Retinal pigment epithelial cell (primary cell): ENCODE results near the gene AP5Z1.

Experiments
- DNase-seq: peaks from one replicate; pipeline ENCODE4 v3.0.0-alpha.2; 2010; ENCODE audit warnings: low read depth
- H3K4me3 ChIP-seq: 2 replicates; pipeline ENCODE4 v1.5.1; 2011; ENCODE audit warnings: mild to moderate bottlenecking, low read length, control low read depth, moderate library complexity
- TF ChIP-seq, protein P1 (sequence below): conservative IDR thresholded peaks from 2 replicates; pipeline ENCODE4 v1.5.1; 2011; ENCODE audit warnings: low read depth, low read length, control low read depth, inconsistent platforms

AP5Z1 gene

DNA sequence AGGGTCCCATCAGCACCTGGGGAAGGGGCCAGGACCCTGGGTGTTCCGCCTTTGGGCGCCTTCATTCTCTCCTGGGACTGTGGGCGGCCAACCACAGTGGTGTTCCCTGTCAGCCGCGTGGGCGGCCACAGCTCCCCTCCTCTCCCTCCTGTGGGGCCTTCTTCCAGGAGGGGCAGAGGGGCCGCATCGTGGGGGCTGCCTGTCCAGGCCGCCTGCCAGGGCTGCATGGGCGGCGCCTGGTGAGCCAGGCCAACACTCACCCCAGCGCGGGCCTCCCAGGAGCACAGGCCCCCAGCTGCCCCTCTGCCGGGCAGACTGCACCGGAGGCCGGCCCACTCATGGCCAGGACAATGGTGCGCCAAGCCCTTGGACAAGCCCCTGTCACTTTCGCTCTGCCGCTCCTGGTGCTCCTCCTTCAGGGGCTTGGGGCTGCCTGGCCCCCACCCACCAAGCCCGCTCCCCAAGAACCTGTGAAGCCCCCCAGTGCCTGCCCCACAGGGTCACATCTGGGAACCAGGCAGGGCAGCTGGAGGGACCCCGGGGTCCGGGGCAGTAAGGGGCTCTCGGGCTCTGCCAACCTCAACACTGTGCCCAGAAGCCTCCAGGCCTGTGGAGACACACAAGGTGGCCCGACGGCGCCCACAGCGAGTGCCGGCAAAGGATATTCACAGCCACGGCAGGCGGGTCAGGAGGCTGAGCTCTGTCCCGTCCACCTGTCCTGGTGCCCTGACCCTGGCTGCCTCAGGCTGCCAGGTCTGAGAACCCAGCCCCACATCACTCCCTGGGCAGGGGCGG is 42.8 kb downstream of the AP5Z1 start:
- TF ChIP-seq, protein P1, sequence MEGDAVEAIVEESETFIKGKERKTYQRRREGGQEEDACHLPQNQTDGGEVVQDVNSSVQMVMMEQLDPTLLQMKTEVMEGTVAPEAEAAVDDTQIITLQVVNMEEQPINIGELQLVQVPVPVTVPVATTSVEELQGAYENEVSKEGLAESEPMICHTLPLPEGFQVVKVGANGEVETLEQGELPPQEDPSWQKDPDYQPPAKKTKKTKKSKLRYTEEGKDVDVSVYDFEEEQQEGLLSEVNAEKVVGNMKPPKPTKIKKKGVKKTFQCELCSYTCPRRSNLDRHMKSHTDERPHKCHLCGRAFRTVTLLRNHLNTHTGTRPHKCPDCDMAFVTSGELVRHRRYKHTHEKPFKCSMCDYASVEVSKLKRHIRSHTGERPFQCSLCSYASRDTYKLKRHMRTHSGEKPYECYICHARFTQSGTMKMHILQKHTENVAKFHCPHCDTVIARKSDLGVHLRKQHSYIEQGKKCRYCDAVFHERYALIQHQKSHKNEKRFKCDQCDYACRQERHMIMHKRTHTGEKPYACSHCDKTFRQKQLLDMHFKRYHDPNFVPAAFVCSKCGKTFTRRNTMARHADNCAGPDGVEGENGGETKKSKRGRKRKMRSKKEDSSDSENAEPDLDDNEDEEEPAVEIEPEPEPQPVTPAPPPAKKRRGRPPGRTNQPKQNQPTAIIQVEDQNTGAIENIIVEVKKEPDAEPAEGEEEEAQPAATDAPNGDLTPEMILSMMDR = no peak
- H3K4me3 ChIP-seq = no peak overlapping the region
- DNase-seq = no peak

DNA sequence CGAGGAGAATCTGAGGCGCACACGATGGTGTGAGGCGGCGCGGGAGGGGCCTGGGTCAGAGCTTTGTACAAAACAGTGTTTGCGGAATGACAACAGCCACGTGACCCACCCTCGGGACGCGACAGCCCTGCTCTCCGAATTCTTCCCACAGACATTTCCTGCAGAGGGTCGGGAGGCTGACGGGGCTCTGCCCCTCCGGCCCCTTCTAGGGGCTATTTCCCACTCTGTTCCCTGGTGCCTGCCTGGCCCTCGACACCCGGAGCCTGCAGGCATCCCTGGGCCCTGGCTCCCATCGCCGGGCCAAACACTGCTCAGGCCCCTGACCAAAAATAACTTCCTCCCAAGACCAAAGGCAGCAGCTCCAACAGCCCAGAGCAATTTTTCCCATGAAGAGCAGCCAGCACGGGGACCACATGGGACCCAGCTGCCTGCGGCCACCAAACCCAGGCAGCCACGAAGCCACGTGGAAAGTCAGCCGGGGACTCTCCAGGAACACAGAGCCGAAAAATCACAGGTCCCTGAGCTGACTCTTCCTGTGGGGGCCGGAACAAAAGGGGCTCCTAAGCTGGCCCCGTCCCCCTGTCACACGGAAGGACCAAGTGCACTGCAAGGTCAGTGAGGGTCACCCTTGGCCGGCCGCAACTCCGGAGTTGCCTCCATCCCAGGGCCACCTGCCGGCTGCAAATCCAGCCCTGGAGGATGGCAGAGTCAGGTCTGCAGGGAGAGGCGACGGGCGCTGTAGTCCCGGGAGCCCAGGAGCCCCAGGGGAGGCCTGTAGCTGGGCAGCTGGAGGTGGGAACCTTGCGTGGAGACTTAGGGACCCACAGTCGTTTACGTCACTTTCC is 44.4 kb downstream of the AP5Z1 start:
- DNase-seq = no peak
- H3K4me3 ChIP-seq = no peak overlapping the region
- TF ChIP-seq, protein P1 = no peak

DNA sequence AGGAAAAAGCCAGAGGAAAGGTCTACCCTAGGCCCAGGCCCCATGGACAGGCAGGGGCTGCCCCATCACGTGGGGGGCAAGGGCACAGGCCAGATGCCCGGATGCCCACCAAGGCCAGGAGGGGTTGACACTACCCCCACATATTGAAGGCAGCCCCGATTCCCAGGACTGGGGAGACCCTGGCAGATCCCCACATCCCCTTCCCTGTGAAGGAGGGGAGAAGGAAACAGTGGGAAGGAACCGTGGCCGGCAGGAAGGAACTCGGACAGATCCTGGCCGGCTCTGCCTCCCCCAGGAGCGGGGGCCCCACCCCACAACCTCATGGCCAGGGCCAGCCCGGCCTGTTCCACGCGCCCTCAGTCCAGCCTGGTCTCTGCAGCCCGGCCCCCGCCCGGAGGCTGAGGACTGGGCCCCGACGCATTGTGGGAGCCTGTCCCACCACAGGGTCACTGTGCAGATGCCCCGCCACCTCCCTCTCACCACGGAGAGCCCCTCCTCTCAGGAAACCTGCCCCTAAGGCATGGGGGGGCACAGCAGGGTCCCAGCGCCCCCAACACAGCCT is 45.1 kb downstream of the AP5Z1 start:
- TF ChIP-seq, protein P1 = no peak
- no peak overlapping the region for H3K4me3 ChIP-seq
- no peak for DNase-seq

DNA sequence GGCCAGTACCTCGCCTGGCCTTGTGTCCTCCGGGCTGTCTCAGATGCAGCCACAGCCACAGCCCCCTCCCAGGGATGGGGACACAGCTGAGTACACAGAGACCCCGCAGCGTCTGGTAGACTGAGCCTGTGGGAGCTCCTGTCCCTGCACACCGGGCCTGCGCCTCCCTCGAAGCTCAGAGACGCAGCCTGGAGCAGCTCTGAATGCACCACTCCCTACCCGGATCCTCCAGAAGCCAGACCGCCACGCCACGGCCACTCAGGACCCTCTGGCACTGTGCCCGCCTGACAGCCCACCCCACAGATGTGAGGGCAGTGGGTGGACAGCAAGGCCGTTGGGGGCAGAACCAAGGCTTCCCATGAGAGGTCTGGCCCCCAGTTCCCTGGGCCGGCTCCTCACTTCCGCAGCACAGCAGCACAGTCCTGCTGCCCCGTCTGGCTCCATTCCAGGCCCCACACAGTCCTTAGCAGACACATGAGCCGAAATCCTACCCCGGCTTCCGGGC is 45.6 kb downstream of the AP5Z1 start:
- TF ChIP-seq, protein P1 = no peak
- DNase-seq = no peak
- H3K4me3 ChIP-seq = no peak overlapping the region

DNA sequence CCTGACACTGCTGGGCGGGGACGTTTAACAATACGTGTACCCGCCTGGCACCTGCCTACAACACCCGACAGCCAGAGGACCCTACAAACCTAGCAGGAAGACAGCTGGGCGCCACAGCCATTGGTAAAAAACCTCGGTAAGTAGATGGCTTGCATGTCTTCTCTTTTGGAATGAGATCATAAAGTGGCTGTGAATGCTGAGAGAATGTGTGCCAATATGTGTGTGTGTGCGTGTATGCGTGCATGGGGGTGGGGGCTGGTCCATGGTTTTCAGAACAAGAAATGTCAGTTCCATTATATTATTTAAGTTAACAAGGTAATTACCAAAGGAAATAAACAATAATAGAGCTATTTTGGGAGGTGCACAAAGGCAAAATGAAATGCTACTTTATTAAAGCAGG is 47.3 kb downstream of the AP5Z1 start:
- no peak for DNase-seq
- H3K4me3 ChIP-seq = no peak overlapping the region
- TF ChIP-seq, protein P1 = no peak

DNA sequence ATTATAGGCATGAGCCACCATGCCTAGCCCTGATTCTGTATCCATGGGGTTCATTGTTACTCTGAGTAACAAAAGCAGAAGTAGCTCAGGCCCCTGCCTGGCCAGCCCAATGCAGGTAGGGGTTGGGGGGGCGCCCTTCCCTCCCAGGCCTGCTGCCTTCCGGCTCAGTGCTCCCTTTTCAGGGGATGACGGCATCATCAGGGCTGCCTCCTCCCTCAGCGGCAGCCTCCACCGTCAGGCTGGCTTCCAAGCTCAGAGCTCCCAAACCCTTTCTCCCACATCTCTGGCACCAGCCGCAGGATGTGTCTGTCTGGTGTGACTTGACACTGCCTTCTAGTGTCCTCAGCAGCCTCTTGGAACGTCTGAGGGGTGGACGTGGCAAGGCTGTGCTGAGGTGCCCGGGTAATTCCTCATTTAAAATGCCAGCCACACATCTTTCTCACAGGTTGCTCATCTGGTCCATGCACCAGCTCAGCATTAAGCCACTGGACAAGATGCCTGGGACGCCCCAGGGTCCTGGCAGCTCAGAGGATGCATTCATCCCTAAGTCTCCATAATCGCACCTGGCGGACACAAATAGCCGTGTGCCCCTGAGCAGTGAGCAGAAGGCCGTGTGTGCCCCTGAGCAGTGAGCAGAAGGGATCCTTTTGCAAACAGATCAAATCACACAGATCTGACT is 48.2 kb downstream of the AP5Z1 start:
- TF ChIP-seq, protein P1 = no peak
- H3K4me3 ChIP-seq = no peak overlapping the region
- no peak for DNase-seq
